ENCODE measurements around the gene NRAP.

- TF ChIP-seq ZBTB33 (IDR thresholded peaks at IDR 0.05) (no peak), CTCF (IDR thresholded peaks at IDR 0.05; ENCODE audit: low read depth, low read length, missing input control) (no peak), YY1 (IDR thresholded peaks at IDR 0.05) (no peak), REST (IDR thresholded peaks at IDR 0.05) (no peak), ATF3 (IDR thresholded peaks at IDR 0.05) (no peak), JUND (IDR thresholded peaks at IDR 0.05) (no peak), RAD21 (IDR thresholded peaks at IDR 0.05) (no peak)
Measured at GRCh38 chr10:113620511-113620910, 43.3 kb downstream of the NRAP start.

All from liver (tissue), 3 donors.